DMS53 treated with DMSO at 0.1 percent for 48 hours (cell line): Measurements from ENCODE around the gene PACS1.
"Not testable (repeated sequence)": the region's sequence is repeated elsewhere in the genome, so short reads cannot be mapped to it uniquely, and the experiment has no call there.

ENCODE experiments used
- DNase-seq: peaks from one replicate; lab custom pipeline; 2025; ENCODE audit not compliant: unreplicated experiment; lab: John Stamatoyannopoulos, UW

PACS1 gene

DNA sequence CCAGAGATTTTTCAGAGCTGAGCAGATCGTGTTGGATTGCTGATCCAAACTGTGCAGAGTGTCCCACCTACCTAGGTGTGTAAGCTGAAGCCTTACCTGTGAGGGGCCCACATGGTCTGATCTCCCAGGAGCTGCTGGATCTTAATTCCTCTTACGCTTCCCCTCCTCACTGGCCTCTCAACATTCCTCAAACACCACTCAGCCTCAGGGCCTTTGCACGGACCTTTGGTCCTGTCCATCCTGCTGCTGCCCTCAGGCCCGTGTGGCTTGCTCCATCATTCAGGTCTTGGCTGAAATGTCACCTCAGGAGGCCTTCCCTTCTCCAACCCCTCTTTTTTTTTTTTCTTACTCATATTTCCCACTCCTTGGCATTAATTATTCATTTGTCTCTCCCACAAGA, 177.2 kb downstream of the PACS1 start:
- DNase-seq = no peak

DNA sequence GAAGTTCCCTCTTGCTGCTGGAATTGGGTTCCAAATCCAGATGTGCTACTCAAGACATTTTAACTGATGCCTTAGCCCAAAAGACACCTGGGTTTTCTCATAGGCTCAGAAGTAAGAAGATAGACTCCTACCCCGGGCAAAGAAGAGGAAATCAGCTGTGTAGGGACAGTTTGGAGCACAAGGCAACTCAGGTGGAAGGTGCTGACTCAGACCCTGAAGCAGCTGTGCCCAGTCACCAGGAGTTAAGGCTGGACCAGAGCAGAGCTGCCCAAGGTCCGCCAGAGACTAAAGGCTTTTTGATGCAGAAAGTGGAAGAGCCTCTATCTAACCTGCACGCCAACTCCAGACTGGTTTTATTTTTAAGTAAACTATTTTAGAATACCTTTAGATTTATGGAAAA, 177.7 kb downstream of the PACS1 start:
- DNase-seq = no peak

DNA sequence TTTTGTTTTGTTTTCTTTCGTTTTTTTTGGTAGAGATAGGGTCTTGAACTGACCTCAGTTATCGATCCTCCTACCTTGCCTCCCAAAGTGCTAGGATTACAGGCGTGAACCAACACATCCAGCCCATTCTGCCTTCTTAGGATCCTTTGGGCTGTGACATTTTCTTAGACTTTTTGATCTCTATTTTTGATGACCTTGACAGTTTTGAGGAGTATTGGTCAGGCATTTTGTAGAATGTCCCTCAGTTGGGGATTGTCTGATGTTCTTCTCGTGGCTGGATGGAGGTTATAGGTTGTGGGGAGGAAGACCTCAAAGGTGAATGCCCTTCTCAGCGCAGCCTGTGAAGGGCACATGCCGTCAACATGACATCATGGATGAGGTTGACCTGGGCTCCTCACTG, 178.8 kb downstream of the PACS1 start:
- no peak for DNase-seq

DNA sequence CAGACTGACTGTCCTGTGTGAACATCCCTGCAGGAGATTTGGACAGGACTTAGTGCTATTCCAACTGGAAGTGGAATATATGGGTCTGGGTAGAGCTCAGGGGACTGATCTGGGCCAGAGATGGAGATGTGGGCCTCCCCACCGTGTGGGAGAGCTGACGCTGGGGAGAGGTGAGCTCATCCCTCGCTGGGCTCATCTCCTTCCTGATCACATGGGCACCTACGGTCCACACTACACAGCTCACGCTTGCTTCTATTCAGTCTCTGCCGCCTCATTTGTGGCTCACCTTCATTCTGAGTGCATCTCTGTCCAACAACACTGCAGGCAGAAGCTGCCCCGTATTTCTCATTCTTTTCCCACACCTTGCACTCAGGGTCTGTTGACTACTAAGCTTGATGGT, 181.7 kb downstream of the PACS1 start:
- no peak for DNase-seq

DNA sequence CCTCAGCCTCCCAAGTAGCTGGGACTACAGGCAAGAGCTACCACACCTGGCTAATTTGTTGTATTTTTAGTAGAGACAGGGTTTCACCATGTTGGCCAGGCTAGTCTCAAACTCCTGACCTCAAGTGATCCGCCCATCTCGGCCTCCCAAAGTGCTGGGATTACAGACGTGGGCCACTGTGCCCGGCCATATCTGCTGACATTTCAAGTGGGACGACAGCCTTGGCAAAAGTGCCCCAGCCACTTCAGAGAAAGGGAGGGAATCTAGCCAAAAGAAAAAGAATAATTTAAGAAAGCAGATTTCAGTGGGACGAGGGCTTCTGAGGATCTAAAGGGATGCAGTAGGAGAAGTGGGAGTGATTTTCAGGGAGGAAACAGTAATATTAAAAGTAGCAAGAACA, 183.0 kb downstream of the PACS1 start:
- not testable (repeated sequence) for DNase-seq

DNA sequence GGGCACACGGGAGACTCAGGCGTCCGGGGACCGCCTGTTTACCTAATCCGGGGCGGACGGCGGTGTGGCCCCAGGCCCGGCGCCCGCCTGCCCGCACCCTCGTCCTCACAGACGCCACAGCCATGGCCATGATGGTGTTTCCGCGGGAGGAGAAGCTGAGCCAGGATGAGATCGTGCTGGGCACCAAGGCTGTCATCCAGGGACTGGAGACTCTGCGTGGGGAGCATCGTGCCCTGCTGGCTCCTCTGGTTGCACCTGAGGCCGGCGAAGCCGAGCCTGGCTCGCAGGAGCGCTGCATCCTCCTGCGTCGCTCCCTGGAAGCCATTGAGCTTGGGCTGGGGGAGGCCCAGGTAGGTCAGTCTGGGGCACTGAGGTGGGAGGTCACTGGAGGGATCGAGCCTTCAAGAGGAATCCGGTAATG, 188.4 kb downstream of the PACS1 start:
- DNase-seq = no peak

DNA sequence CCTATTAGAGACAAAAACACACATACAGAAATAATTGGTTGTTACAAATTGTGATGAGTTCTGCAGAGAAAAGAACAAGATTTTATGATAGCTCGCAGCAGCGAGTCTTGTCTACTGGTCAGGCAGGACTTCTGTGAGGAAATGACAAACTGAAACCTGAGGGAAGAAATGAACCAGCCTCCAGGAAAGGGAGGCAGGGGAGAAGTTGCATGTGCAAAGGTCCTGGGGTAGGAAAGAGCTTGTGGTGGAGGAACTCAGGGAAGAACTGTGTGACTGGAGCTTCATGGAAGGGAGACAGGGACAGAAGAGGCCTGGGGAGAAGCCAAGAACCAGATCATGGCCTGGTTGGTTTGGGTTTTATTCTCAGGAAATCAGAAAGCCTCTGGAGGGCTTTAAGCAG, 189.2 kb downstream of the PACS1 start:
- no peak for DNase-seq

DNA sequence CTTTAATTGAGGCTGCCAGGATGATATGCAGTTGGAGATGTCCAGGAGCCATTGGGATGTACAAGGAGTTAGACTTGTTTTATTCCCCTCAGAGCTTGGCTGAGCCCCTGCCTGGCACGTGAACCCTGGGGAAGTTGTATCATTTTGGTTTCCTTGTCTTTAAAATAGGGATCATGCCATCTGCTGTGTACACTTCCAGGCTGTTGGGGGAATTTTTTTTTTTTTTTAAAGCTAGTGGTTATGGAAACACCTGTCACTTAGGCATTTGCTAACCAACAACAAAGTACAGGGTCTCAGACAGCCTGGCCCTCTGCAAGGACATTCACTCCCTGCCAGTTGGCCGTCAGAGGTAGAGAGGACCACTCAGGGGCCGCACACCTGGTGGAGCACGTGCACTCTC, 189.9 kb downstream of the PACS1 start:
- no peak for DNase-seq

DNA sequence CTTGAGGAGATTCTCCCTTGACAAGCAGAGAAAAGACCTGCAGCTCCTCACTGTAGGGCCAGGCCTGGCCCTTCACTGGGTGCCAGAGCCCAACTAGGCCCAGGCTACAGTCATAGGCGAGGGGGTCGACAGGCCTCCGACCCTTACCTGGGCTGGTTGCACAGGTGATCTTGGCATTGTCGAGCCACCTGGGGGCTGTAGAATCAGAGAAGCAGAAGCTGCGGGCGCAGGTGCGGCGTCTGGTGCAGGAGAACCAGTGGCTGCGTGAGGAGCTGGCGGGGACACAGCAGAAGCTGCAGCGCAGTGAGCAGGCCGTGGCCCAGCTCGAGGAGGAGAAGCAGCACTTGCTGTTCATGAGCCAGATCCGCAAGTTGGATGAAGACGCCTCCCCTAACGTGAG, 191.5 kb downstream of the PACS1 start:
- no peak for DNase-seq

DNA sequence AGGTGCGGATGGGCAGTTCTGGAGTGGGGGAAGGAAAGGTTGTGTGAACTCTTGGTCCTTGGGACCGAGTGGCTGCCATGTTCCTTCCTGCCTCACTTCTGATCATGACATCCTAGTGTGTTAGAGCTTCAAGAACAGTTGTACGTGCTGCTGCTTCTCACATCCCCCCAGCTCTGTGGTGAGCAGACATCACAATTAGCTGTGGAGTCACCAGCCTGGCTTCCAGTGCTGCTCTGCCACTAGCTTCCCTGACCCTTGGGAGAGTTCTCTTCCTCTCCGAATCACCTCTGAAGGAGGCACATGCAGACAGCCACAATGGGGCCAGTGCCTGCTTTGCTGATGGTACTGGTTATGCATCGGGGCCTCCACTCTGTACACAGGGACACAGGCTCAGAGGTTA, 192.1 kb downstream of the PACS1 start:
- no peak for DNase-seq

DNA sequence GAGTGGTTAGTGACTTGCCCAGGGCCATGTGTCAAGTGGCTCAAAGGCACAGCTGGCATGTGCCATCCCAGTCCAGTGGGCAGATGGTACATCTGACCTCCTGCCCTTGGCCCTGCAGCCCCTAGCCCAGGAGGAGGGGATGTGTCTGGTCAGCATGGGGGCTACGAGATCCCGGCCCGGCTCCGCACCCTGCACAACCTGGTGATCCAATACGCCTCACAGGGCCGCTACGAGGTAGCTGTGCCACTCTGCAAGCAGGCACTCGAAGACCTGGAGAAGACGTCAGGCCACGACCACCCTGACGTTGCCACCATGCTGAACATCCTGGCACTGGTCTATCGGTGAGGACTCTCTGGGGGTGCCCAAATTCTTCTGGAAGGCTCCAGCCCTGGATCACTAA, 192.6 kb downstream of the PACS1 start:
- DNase-seq = no peak

DNA sequence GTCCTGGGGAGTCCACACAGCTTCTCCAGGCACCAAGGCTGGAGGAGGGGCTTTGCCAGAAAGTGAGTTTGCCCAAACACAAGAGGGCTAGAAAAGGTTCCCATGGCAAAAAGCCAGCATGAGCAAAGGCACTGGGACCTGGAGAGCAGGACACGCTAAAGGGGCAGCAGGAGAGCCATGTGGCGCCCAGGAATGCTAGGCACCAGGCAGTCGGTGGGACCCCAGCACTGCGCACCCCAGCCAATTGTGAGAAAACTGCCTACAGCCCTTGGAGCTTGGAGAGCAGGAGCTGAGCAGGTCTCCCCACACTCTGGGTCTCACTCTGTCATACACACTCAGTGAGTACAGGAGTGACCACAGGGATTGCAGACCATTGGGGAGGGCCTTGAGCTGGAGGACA, 193.2 kb downstream of the PACS1 start:
- no peak for DNase-seq

DNA sequence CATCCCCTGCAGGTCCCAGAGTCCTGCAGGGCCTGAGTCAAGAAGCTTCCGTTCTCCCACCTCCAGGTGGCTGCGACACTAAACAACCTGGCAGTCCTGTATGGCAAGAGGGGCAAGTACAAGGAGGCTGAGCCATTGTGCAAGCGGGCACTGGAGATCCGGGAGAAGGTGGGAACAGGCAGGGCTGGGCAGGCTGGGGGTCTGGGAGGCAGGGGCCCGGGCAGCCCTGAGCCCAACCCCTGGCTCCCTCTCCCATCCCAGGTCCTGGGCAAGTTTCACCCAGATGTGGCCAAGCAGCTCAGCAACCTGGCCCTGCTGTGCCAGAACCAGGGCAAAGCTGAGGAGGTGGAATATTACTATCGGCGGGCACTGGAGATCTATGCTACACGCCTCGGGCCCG, 193.7 kb downstream of the PACS1 start:
- no peak for DNase-seq

DNA sequence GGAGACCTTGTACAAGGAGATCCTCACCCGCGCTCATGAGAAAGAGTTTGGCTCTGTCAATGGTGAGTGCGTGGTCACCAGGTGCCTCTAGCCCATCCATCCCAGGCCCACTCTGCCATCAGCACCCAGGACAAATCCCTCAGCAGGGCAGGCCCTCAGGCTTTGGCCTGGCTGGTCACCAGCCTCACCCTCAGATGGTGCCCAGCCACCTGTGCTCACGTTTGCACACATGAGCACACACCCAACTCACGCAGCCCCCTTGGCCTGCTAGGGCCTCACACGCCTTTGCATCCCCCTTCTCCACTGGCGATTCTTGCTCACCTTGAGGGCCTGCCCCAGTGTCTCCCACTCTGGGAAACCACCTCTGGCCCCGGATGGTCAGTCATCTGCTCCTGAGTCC, 194.3 kb downstream of the PACS1 start:
- DNase-seq = no peak

DNA sequence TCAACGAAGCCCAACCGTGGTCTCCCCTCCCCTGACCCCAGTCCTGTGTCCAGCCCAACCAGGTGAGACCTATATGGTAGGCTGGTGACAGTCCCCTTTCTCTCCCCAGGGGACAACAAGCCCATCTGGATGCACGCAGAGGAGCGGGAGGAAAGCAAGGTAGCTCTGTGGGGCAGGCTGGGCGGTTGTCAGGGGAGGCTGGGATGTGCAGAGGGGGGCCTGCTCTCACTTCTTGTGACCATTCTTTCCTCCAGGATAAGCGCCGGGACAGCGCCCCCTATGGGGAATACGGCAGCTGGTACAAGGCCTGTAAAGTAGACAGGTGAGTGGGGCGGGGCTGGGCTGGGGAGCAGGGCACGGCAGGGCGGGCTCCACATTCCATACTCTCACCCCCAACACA, 194.8 kb downstream of the PACS1 start:
- no peak for DNase-seq

DNA sequence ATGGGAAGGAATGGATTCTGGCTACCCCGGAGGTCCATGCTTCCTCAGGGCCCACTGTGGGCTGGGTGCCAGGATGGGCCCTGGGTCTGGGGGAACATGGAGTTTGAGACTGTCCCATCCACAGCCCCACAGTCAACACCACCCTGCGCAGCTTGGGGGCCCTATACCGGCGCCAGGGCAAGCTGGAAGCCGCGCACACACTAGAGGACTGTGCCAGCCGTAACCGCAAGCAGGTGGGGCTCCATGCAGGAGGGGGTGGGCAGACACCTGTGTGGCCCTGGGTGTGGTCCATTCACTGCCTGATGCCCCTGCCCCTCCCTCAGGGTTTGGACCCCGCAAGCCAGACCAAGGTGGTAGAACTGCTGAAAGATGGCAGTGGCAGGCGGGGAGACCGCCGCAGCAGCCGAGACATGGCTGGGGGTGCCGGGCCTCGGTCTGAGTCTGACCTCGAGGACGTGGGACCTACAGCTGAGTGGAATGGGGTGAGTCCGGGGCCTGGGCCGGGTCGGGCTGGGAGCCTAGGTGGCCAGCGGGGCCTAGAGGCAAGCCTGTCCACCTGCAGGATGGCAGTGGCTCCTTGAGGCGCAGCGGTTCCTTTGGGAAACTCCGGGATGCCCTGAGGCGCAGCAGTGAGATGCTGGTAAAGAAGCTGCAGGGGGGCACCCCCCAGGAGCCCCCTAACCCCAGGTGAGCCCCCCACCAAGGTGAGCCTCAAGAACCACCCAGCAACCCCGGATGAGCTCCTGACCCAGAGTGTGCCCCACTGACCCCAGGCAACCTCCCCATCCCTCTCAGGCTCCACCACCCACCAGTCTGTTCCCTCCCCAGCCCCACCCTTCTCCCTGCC, 195.7 kb downstream of the PACS1 start:
- no peak for DNase-seq

DNA sequence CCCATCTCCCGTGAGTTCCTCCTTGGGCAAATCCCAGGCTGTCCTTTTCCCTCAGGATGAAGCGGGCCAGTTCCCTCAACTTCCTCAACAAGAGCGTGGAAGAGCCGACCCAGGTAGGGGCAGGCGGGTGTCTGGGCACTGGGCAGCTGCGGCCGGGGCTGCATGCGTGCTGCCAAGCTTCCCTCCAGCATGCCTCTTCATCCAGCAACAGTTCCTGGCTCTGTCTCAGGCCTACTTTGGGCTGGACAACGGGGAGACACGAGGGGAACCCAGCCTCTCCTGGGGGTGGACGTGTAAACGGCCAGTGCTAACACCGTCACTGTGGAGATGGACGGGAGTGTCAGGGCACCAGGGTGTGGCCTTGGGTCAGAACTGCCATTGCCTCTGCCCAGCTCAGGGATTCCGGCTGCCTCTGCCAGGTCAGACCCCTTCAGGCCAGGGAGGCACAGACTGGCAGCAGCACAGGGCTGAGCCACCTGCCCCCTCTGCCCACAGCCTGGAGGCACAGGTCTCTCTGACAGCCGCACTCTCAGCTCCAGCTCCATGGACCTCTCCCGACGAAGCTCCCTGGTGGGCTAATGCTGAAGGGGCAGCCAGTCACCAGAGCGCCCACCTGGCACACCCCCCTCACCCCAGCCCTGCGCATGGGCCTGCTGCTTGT, 196.4 kb downstream of the PACS1 start:
- no peak for DNase-seq

DNA sequence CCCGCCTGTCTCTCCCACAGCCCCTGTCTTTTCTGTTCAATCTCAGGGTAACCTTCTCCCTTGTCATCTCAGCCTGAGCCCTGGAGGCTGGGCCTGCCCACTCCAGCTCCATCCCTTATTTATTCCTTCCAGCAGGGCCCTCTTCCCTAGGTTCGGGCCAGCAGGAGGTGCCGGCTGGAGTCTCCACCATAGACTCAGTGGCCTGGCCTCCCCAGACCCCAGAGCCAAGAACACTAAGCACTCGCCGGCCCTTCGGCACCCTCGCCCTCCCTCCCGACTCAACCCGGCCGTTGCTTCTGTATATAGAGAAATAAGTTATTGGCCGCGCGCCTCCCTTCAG, 196.9 kb downstream of the PACS1 start:
- no peak for DNase-seq

DNA sequence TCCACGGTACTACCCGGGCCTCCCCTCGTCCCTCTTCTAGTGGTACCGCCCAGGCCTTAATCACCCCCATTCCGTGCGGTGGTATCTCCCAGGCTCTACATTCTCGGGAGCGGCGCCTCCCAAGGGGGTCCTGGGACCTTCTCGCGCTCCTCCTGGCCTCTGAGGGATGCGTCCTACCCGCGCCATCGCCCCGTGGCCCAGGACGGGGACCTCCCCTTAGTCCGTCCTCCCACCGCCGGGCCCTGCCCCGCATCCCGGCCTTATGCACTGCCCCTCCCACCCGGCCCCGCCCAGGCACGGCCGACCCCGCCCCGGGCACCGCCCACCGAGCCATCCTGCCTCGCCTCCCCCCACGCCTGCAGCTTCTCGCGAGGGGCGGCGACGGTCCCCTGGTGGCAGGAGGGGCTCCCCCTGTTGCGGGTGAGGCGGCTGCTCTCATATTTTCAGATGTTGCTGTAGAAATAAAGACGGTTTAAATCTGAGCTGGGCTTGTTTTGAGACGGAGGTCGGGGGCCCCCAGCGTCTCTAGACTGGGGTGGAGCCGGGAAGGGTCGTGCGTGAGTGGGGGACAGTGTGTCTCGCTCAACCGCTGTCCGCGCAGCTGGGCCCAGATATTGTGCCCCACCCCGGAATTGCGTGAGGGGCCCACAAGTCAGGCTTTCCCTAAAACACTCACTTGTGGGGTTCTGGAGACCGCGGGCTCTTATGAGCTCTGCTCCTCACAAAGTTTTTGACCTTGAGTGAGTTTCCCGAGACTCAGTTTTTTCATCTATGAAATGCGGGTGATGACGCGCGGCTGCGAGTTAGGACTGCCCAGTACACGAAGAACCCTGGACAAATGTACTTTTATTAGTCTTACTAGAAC, 197.5 kb downstream of the PACS1 start:
- peak; percentile 90 for DNase-seq

DNA sequence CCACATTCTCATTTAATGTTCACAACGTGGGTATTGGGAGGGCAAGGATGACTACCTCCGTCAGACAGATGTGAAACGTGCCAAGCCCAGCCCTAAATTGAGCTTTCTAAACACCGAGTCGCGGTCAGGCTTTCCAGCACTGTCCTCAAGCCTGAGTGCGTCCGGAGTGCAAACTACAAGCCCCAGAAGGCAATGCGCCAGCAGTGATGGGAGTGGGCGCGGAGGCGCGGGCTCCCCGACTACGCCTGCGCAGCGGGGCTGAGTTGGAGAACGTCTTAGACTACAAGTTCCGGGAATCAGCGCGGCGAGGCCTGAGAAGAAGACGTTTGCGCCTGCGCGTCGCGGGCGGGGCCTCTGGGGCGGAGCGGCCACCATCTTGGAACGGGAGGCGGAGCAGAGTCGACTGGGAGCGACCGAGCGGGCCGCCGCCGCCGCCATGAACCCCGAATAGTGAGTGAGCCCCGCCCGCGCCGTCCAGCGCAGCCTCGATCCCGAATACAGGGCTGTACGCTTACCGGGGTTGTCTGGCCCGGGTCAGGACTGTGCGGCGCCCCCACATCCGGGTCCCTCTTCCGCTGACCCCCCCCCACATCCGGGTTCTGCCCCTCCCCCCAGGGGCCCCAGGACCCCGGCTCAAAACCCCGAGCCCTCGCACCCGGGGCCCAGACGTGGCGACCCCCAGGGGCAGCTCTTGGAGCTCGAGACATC, 198.3 kb downstream of the PACS1 start, which contains the start of gene RAB1B:
RAB1B (plus strand) TSS at position 396 of the 708 bp plus-strand sequence; CDS start at position 437, 41 bp downstream.
- DNase-seq = peak; percentile 97
